HG03520 (cell line): ENCODE results near the gene CEP128.
"Not testable (repeated sequence)": the region's sequence is repeated elsewhere in the genome, so short reads cannot be mapped to it uniquely, and the experiment has no call there.

ENCODE experiments used
- ATAC-seq: cut with Tn5 transposase; IDR thresholded peaks from one replicate; pipeline ENCODE4 v1.9.1; 2021; ENCODE audit warnings: mild to moderate bottlenecking, moderate library complexity; ENCODE audit not compliant: unreplicated experiment

The CEP128 gene

GRCh38 chr14:80954687-80955299 is 13.3 kb upstream of the CEP128 start:
- peak; percentile 27 for ATAC-seq

GRCh38 chr14:80953211-80953610 is 11.7 kb upstream of the CEP128 start:
- not testable (repeated sequence) for ATAC-seq

GRCh38 chr14:80951491-80951890 is 10.0 kb upstream of the CEP128 start:
- no peak for ATAC-seq

GRCh38 chr14:80948291-80948690 is 6.8 kb upstream of the CEP128 start:
- no peak for ATAC-seq

- ATAC-seq, result no peak
These were observed 5.3 kb upstream of the CEP128 start for GRCh38 chr14:80946797-80947196.

- no peak for ATAC-seq
These were observed 4.6 kb upstream of the CEP128 start for GRCh38 chr14:80946187-80946586.

GRCh38 chr14:80944861-80945617 is 3.5 kb upstream of the CEP128 start:
- ATAC-seq, result no peak

GRCh38 chr14:80942191-80942600 is 658 bp upstream of the CEP128 start:
- ATAC-seq, result peak; percentile 9

GRCh38 chr14:80940146-80940545 is 1.4 kb downstream of the CEP128 start:
- peak; percentile 28 for ATAC-seq

GRCh38 chr14:80933686-80934085 is 7.9 kb downstream of the CEP128 start:
- no peak for ATAC-seq

GRCh38 chr14:80933282-80933681 is 8.3 kb downstream of the CEP128 start:
- no peak for ATAC-seq

- ATAC-seq, result peak; percentile 99
These were observed 10.6 kb downstream of the CEP128 start for GRCh38 chr14:80930836-80931389.

GRCh38 chr14:80930095-80930494 is 11.4 kb downstream of the CEP128 start:
- no peak for ATAC-seq

GRCh38 chr14:80927083-80927989 is 14.2 kb downstream of the CEP128 start:
- ATAC-seq, result no peak

GRCh38 chr14:80926397-80927082 is 15.0 kb downstream of the CEP128 start:
- ATAC-seq, result no peak

GRCh38 chr14:80924365-80925103 is 17.0 kb downstream of the CEP128 start:
- no peak for ATAC-seq

GRCh38 chr14:80923368-80923767 is 18.2 kb downstream of the CEP128 start:
- no peak for ATAC-seq

GRCh38 chr14:80919622-80920021 is 21.9 kb downstream of the CEP128 start:
- ATAC-seq, result no peak

GRCh38 chr14:80912013-80912412 is 29.5 kb downstream of the CEP128 start:
- not testable (repeated sequence) for ATAC-seq

GRCh38 chr14:80906946-80907345 is 34.6 kb downstream of the CEP128 start:
- ATAC-seq, result no peak
